ENCODE measurements around the gene CCDC85B. TPM values are rescaled to one million over a fixed set of nuclear protein-coding genes. Genes with fewer than 3 reads are reported as not detected.

CCDC85B gene
- total RNA-seq: 258 and 273 TPM in 2 replicates

DNA sequence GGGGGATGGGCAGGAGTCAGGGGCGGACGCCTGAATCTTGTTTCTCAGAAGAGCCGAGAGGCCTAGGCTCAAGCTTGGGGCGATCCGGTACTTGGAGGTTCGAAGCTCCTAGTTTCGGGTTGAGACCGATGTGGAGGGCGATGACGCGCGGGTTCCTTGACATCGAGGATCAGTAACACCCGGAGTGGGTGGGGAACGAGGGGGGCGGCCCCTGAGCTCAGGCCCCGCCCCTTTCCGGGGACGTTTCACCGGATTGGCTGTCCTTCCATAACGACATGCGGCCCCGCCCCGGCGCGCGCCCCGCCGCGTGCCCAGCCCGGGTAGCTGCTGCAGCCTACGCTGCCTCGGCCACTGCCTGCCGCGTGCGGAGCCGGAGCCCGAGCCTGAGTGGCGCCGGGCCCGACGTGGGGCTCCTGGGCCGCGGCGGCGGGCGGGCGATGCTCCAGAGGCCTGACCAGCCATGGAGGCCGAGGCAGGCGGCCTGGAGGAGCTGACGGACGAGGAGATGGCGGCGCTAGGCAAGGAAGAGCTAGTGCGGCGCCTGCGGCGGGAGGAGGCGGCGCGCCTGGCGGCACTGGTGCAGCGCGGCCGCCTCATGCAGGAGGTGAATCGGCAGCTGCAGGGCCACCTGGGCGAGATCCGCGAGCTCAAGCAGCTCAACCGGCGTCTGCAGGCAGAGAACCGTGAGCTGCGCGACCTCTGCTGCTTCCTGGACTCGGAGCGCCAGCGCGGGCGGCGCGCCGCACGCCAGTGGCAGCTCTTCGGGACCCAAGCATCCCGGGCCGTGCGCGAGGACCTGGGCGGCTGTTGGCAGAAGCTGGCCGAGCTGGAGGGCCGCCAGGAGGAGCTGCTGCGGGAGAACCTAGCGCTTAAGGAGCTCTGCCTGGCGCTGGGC, at the start of gene CCDC85B:
Gene CCDC85B, plus strand, starts transcription at position 350 of the 895 bp plus-strand sequence. Its CDS starts 111 bp downstream, at position 461.

DNA sequence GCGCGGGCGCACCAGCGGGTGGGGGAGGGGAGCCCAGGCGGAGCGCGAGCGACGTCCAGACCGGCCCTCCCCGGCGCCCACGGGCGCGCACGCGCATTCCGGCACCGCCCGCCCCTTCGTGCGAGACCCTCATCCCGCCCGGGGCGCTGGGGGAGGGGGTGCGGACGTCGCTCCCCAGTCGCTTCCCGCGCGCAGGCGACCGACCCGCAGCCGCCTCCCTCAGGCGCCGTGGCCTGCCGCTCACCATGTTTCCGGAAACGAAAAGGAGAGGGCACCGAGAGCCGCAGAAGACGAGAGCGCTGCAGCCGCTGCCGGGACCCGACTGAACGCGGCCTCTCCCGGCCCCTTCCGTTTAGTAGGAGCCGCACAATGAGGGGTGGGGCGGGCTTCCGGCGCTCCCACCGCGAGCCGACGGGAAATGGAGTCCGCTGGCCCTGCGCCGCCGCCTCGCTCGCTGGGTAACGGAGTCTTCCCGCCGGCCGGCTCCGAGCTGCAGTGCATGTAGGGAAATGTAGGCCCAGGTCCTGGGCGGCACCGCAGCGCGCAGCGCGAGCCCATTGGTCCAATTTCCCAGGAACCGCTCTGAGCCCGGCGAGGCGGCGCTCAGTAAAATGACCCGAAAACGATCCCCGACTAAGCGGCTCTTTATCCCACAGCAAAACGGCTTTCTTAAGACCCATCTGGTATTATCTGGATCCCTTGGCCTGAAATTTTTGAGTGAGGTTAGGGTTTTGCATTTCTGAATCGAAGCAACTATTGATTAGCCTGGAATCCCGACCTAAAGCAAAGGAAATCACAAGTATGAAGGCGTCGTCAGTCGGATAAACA, 32.4 kb upstream of the CCDC85B start, which contains the start of gene CFL1:
Gene CFL1, minus strand, starts transcription at position 328 of the 828 bp plus-strand sequence. Its CDS starts 81 bp downstream, at position 247.

DNA sequence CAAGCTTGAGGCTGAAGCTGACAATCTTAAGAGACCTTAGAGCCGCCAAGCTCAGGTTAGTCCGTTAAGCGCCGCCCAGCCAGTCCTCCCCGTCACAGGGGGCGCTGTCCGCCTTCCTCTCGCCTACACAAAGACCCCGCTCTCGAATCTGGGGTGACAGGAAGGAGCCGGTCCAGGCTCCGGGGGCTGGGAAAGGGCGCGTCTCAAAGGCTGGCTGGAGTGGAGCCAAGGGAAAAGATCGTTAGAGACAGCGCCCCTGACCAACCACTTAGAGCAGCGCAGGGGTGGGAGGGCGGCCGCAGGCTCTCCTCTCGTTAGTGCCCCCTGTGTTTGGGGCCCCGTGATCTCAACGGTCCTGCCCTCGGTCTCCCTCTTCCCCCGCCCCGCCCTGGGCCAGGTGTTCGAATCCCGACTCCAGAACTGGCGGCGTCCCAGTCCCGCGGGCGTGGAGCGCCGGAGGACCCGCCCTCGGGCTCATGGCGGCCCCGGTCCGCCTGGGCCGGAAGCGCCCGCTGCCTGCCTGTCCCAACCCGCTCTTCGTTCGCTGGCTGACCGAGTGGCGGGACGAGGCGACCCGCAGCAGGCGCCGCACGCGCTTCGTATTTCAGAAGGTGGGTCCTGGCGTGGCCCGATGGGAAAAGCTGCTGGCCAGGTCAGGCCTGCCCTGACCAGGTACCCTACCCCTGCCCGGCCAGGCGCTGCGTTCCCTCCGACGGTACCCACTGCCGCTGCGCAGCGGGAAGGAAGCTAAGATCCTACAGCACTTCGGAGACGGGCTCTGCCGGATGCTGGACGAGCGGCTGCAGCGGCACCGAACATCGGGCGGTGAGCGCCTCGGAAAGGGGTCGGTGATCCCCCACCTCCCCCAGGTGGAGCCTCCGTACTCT, 30.0 kb upstream of the CCDC85B start, which contains the start of gene MUS81:
Gene MUS81, plus strand, starts transcription at position 156 of the 887 bp plus-strand sequence. Its CDS starts 321 bp downstream, at position 477.

GRCh38 chr11:65872586-65873317, 17.7 kb upstream of the CCDC85B start, which contains the start of gene EFEMP2:
Gene EFEMP2, minus strand, starts transcription at chr11:65872800. Its CDS starts 446 bp downstream, at chr11:65872354.

DNA sequence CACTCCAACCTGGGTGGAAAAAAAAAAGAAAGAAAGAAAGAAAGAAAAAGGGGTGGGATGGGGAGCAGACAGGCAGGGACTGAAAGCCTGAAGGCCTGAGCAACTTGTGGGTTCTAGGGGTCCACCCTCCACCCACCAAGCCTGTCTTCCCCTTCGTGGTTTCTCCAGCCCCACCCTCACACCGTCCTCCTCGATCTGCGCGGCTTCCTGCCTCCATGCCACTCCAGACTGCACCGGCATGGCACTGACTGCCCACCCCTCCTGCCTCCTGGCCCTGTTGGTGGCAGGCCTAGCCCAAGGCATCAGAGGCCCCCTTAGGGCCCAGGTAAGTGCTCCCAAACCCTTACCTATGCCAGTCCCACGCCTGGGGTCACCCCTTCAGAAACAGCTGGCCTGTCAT, 10.9 kb upstream of the CCDC85B start, which contains the start of gene CTSW:
Gene CTSW, plus strand, starts transcription at position 221 of the 400 bp plus-strand sequence. Its CDS starts 18 bp downstream, at position 239.

GRCh38 chr11:65888163-65888814, 2.2 kb upstream of the CCDC85B start, which contains the start of gene FIBP:
Gene FIBP, minus strand, starts transcription at chr11:65888471. Its CDS starts 53 bp downstream, at chr11:65888418.

DNA sequence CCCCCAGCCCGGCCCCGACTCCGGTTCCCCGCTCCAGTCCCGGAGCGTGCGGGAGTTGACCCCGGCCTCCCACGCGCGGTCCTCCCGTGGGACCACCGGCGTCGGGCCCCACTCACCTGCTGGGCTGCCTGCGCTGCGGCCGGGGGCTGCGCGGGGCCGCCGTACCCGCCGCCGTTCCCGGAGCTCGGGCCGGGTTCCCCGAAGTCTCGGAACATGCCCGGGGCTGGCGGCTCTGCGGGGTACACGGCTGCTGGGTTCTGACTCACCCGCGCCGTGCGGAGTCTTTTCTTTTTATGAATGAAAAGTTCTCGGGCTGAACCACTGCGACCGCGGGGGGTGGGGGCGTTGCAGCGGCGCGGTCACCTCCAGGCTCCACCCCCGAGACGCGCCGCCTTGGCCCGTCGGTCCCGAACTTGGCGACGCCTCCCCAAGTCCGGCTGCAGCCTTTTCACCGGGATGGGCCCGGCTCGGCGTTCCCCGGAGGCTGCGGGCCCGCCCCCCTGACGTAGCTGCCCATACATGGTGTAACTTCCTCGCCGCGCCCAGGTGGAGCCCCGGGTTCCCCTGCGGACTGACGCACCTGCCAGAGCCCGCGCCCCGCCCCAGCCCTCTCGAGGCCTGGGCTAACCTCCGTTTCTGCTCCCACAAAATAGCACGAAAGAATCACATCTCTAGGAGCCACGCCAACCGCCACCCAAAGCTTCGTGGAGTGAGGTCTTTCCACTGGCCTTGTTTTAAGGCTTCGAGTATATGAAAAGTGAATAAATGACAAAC, 9.8 kb downstream of the CCDC85B start, which contains the start of gene FOSL1:
Gene FOSL1, minus strand, starts transcription at position 264 of the 774 bp plus-strand sequence. Its CDS starts 49 bp downstream, at position 215.

GRCh38 chr11:65918211-65919140, 28.0 kb downstream of the CCDC85B start, which contains the start of gene C11orf68:
Gene C11orf68, minus strand, starts transcription at chr11:65919062. Its CDS starts 31 bp downstream, at chr11:65919031.

GRCh38 chr11:65919141-65919572, 28.7 kb downstream of the CCDC85B start, which contains the start of gene DRAP1:
Gene DRAP1, plus strand, starts transcription at chr11:65919426. Its CDS starts 76 bp downstream, at chr11:65919502.

Other genes with a start within 250 kb of the CCDC85B start
- gene RELA, start 227.8 kb upstream of the CCDC85B start, total RNA-seq: 63.1 and 67.4 TPM in 2 replicates
- gene KAT5, start 178.4 kb upstream of the CCDC85B start, total RNA-seq: 42.8 and 56.6 TPM in 2 replicates
- gene RNASEH2C, start 169.9 kb upstream of the CCDC85B start, total RNA-seq: 92.3 and 93.2 TPM in 2 replicates
- gene AP5B1, start 109.7 kb upstream of the CCDC85B start, total RNA-seq: 10.8 and 11.3 TPM in 2 replicates
- gene OVOL1, start 103.6 kb upstream of the CCDC85B start, total RNA-seq: not detected in 2 replicates
- gene SNX32, start 56.7 kb upstream of the CCDC85B start, total RNA-seq: not detected in 2 replicates
- 2,226 and 2,249 TPM in 2 replicates for gene CFL1, start 32.5 kb upstream of the CCDC85B start, total RNA-seq
- gene MUS81, start 30.2 kb upstream of the CCDC85B start, total RNA-seq: 35.0 and 40.1 TPM in 2 replicates
- 29.5 and 33.7 TPM in 2 replicates for gene EFEMP2, start 17.9 kb upstream of the CCDC85B start, total RNA-seq
- gene CTSW, start 10.8 kb upstream of the CCDC85B start, total RNA-seq: 0.20 TPM in 1 of 2 replicates, not detected in the other
- 95.7 and 125 TPM in 2 replicates for gene FIBP, start 2.2 kb upstream of the CCDC85B start, total RNA-seq
- gene FOSL1, start 9.7 kb downstream of the CCDC85B start, total RNA-seq: 125 and 127 TPM in 2 replicates
- gene C11orf68, start 28.4 kb downstream of the CCDC85B start, total RNA-seq: 18.9 and 19.7 TPM in 2 replicates
- gene DRAP1, start 28.8 kb downstream of the CCDC85B start, total RNA-seq: 209 and 235 TPM in 2 replicates
- gene TSGA10IP, start 54.8 kb downstream of the CCDC85B start, total RNA-seq: not detected in 2 replicates
- gene SART1, start 71.1 kb downstream of the CCDC85B start, total RNA-seq: 32.7 and 43.3 TPM in 2 replicates
- gene EIF1AD, start 111.5 kb downstream of the CCDC85B start, total RNA-seq: 27.2 and 38.1 TPM in 2 replicates
- gene BANF1, start 111.8 kb downstream of the CCDC85B start, total RNA-seq: 109 and 139 TPM in 2 replicates
- 0.20 and 0.25 TPM in 2 replicates for gene CST6, start 121.3 kb downstream of the CCDC85B start, total RNA-seq
- gene CATSPER1, start 135.8 kb downstream of the CCDC85B start, total RNA-seq: 0.47 TPM in 1 of 2 replicates, not detected in the other
- not detected in 2 replicates for gene GAL3ST3, start 158.5 kb downstream of the CCDC85B start, total RNA-seq
- gene SF3B2, start 161.7 kb downstream of the CCDC85B start, total RNA-seq: 130 and 155 TPM in 2 replicates
- 18.0 and 19.3 TPM in 2 replicates for gene PACS1, start 179.6 kb downstream of the CCDC85B start, total RNA-seq